GM12801 (cell line): ENCODE results near the gene PRRT1.

ENCODE experiments used
- TF ChIP-seq, protein P1 (sequence below): IDR thresholded peaks from one replicate; pipeline ENCODE4 v1.5.1; 2011; ENCODE audit warnings: control low read depth; ENCODE audit not compliant: insufficient read length; ENCODE audit errors: extremely low read depth

PRRT1 gene

DNA sequence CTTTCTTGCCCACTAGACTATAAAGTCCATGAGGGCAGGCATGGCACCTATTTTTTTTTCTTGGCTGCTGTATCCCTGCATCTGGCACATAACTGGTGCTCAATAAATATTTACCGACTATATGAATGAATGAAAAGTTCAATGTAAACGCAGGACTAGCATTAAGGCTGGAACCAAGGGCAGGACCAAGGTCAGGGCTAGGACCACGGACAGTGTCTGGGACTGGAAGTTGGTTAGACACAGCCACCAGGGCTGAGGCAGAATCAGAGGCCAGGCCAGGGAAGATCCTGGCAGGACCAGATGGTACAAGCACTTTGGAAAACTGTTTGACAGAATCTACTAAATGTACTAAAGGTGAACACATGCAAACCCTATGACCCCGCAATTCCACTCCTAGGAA is 46.3 kb downstream of the PRRT1 start:
- TF ChIP-seq, protein P1, sequence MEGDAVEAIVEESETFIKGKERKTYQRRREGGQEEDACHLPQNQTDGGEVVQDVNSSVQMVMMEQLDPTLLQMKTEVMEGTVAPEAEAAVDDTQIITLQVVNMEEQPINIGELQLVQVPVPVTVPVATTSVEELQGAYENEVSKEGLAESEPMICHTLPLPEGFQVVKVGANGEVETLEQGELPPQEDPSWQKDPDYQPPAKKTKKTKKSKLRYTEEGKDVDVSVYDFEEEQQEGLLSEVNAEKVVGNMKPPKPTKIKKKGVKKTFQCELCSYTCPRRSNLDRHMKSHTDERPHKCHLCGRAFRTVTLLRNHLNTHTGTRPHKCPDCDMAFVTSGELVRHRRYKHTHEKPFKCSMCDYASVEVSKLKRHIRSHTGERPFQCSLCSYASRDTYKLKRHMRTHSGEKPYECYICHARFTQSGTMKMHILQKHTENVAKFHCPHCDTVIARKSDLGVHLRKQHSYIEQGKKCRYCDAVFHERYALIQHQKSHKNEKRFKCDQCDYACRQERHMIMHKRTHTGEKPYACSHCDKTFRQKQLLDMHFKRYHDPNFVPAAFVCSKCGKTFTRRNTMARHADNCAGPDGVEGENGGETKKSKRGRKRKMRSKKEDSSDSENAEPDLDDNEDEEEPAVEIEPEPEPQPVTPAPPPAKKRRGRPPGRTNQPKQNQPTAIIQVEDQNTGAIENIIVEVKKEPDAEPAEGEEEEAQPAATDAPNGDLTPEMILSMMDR = no peak

DNA sequence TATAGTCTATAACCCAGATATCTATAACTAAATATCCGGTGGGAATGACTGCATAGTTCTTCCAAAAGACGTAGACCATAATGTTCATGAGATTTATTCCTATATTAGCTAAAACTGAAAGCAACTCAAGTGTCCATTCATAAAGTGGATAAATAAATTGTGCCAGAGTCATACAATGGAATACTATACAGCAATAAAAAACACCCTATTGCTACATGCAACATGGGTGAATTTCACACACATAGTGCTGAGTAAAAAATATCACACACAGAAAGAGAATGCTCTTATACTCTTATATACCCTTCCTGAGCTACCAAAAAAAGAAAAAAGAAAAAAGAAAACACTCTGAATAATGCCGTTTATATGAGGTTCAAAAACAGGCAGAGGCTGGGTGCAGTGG is 49.5 kb downstream of the PRRT1 start:
- TF ChIP-seq, protein P1 = no peak
